Tibial artery (tissue), 4 donors: Measurements from ENCODE around the gene HSPA14.

Source experiments
- DNase-seq, 2 donors: peaks; one replicate each; pipeline ENCODE4 v3.0.0-alpha.2; 2019
- H3K27ac ChIP-seq, 2 donors: fragments of 200-600 bp; sonication (generic) in 1 of 2; 1 replicate in 1 of 2; 2 replicates in 1 of 2; pipeline ENCODE4 v1.5.1; 2018 to 2019; ENCODE audit warnings: mild to moderate bottlenecking in 1 of 2
- H3K27me3 ChIP-seq, 2 donors: fragments of 200-600 bp; sonication (generic) in 1 of 2; one replicate each; pipeline versions ENCODE4 v1.5.1 to v1.6.0; 2016 to 2019
- H3K36me3 ChIP-seq, 3 donors: fragments of 200-600 bp; sonication (generic) in 2 of 3; one replicate each; pipeline ENCODE4 v1.5.1; 2016 to 2019; ENCODE audit warnings: mild to moderate bottlenecking in 2 of 3
- H3K4me1 ChIP-seq, 4 donors: fragments of 200-600 bp; sonication (generic) in 2 of 4; 1 replicate in 3 of 4; 2 replicates in 1 of 4; pipeline ENCODE4 v1.5.1; 2016 to 2019
- H3K4me3 ChIP-seq, 2 donors: fragments of 200-600 bp; sonication (generic) in 1 of 2; 1 replicate in 1 of 2; 2 replicates in 1 of 2; pipeline ENCODE4 v1.5.1; 2018 to 2019; ENCODE audit warnings: mild to moderate bottlenecking in 2 of 2
- H3K9me3 ChIP-seq, 3 donors: fragments of 200-600 bp; sonication (generic) in 1 of 3; one replicate each; pipeline ENCODE4 v1.5.1; 2016 to 2019
- intact Hi-C: fragments of 100-400 bp; cut with DNase I; formaldehyde crosslinking; loops from one replicate; pipeline ENCODE4 v1.15.0; 2023; ENCODE audit warnings: low total_unique reads
- TF ChIP-seq, protein P1 (sequence below), 2 experiments: fragments of 200-600 bp in 1 of 2; fragments of 450-650 bp in 1 of 2; IDR thresholded peaks; one replicate each; pipeline ENCODE4 v1.5.1; 2017 to 2019; ENCODE audit warnings: antibody characterized with exemption in 2 of 2, mild to moderate bottlenecking in 1 of 2, moderate library complexity in 1 of 2

The HSPA14 gene

DNA sequence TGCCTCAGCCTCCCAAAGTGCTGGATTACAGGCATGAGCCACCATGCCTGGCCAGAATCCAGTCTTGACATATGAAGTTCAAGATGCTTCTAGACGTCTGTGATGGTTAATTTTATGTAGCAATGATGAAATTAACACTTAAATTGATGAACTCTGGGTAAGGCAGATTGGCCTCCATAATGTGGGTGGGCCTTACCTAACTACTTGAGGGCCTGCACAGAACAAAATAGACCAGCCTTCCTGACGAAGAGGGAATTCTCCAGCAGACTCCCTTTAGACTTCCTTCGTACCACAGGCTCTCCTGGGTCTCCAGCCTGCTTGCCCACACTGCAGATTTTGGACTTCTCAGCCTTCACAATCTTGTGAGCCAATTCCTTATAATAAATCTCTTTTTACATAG lies 5.0 kb upstream of the HSPA14 start:
- peaks cover 0 to 6% (median 0%) of the 10 kb centered on the region in 3 donors for H3K36me3 ChIP-seq
- H3K27ac ChIP-seq = no peak overlapping the region
- no peaks in the 10 kb centered on the region for H3K9me3 ChIP-seq
- TF ChIP-seq, protein P1, sequence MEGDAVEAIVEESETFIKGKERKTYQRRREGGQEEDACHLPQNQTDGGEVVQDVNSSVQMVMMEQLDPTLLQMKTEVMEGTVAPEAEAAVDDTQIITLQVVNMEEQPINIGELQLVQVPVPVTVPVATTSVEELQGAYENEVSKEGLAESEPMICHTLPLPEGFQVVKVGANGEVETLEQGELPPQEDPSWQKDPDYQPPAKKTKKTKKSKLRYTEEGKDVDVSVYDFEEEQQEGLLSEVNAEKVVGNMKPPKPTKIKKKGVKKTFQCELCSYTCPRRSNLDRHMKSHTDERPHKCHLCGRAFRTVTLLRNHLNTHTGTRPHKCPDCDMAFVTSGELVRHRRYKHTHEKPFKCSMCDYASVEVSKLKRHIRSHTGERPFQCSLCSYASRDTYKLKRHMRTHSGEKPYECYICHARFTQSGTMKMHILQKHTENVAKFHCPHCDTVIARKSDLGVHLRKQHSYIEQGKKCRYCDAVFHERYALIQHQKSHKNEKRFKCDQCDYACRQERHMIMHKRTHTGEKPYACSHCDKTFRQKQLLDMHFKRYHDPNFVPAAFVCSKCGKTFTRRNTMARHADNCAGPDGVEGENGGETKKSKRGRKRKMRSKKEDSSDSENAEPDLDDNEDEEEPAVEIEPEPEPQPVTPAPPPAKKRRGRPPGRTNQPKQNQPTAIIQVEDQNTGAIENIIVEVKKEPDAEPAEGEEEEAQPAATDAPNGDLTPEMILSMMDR (IDR thresholded peaks at IDR 0.05) = no peak
- DNase-seq = no peak
- peaks cover 0 to 11% (median 10%) of the 10 kb centered on the region in 4 donors for H3K4me1 ChIP-seq
- intact Hi-C loops = no loop called here
- no peak overlapping the region for H3K4me3 ChIP-seq
- no peaks in the 10 kb centered on the region for H3K27me3 ChIP-seq

DNA sequence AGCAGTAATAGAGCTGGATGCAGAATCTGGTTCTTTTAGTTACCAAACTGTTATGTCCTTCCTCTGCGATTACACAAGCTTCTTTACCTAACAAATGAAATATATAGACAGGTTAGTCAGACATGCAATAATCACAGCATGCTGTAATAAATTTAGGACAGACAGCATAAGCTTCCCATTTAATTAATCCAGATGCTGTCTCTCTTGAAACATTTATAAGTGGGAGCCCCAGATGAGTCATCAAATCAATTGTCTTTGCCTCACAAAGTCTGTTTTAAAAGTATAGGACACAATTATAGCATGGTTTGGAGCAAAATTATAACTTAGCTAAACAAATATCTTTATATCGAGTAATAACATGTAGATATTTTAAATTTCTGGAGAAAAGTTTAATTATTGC lies 1.9 kb upstream of the HSPA14 start:
- no peak for DNase-seq
- H3K4me3 ChIP-seq = no peak overlapping the region
- no peaks in the 10 kb centered on the region for H3K9me3 ChIP-seq
- peaks cover 3 to 7% (median 4%) of the 10 kb centered on the region in 3 donors for H3K36me3 ChIP-seq
- H3K27ac ChIP-seq = peak overlapping the region in 1 of 2 donors; percentile 97
- H3K4me1 ChIP-seq = peaks cover 0 to 24% (median 17%) of the 10 kb centered on the region in 4 donors
- intact Hi-C loops = loop anchor here (5.0 kb wide), 1 partner anchor 41 kb away; the partner anchor contains the start of gene SUV39H2
- TF ChIP-seq, protein P1 (IDR thresholded peaks at IDR 0.05) = no peak
- H3K27me3 ChIP-seq = no peaks in the 10 kb centered on the region

DNA sequence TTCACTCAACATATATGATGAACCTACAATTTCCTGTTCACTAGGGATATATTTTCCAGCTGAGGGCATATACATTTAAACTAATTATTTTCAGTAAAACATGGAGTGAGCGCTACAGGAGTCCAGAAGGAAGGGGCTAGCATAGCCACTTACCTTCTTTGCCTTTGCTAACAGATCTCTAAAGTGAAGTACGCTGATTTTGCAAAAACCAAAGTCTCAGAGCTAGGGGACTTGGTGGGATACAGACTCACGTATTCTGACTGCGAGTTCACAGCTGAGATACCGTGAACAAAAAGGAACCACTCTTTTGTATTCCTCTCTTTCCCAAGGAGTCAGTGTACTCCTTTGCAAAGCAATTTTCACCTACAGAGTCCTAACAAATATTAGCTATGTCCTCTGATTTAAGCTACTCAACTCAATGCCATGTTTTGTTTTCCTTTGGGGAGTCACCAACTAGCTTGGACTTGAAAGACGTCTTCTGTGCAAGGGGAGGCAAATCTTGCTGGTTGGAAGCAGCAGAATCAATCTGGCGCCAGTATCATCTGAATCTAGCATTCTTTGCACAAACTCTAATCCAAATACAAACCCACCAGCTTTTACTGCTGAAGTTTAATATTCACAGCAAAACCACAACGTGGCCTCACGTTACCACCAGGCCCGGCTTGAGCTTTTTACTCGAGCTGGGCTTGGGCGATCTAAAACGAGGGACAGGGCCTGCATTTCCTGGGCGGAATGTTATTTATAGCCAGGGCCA lies 926 bp upstream of the HSPA14 start:
- peak overlapping the region; percentile 92 to 94 for H3K4me3 ChIP-seq
- no peaks in the 10 kb centered on the region for H3K9me3 ChIP-seq
- TF ChIP-seq, protein P1 (IDR thresholded peaks at IDR 0.05) = no peak
- intact Hi-C loops = loop anchor here (5.0 kb wide), 1 partner anchor 40 kb away; the partner anchor contains the start of gene SUV39H2
- H3K4me1 ChIP-seq = peaks cover 0 to 24% (median 17%) of the 10 kb centered on the region in 4 donors
- H3K36me3 ChIP-seq = peaks cover 13 to 17% (median 14%) of the 10 kb centered on the region in 3 donors
- DNase-seq = no peak
- no peaks in the 10 kb centered on the region for H3K27me3 ChIP-seq
- peak overlapping the region; percentile 89 to 97 for H3K27ac ChIP-seq

DNA sequence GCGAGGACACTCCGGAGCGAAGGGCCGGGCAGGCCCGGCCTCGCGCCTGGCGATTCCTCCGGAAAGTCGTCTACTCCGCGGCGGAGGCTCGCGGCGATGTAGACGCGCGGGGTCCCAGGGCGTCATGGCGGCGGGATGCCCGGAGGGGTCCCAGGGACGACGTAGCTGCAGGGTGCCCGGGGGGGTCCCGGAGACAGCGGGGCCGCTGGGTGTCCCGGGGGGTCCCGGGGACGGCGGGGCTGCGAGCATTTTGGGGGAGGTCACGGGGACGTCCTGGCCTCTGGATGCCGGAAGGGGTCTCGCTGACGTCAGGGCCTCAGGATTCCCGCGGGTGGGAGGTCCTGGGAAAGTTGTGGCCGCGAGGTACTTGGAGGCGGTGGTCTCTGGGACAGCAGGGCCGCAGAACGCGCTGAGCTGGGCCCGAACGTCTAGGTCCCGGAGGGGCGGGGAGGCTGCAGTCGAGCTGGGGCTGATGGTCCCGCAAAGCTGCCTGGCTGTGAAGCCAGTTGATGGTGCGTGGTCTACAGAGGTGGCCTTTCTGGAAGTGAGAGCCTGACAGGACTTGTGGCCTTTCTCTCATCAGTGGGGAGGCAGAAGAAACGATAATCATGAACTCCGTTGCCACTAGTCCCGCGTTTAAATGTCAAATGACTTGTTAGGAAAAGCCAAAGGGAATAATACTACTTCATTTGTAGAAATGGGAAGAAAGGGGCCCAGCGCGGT lies 637 bp downstream of the HSPA14 start:
- peaks cover 27 to 30% (median 28%) of the 10 kb centered on the region in 3 donors for H3K36me3 ChIP-seq
- peak overlapping the region; percentile 92 to 94 for H3K4me3 ChIP-seq
- no peaks in the 10 kb centered on the region for H3K27me3 ChIP-seq
- TF ChIP-seq, protein P1 (IDR thresholded peaks at IDR 0.05) = no peak
- intact Hi-C loops = loop anchor here (5.0 kb wide), 1 partner anchor 39 kb away; the partner anchor contains the start of gene SUV39H2
- DNase-seq = peak; percentile 22 to 70
- peaks cover 0 to 24% (median 17%) of the 10 kb centered on the region in 4 donors for H3K4me1 ChIP-seq
- H3K9me3 ChIP-seq = no peaks in the 10 kb centered on the region
- H3K27ac ChIP-seq = peak overlapping the region; percentile 89 to 97

DNA sequence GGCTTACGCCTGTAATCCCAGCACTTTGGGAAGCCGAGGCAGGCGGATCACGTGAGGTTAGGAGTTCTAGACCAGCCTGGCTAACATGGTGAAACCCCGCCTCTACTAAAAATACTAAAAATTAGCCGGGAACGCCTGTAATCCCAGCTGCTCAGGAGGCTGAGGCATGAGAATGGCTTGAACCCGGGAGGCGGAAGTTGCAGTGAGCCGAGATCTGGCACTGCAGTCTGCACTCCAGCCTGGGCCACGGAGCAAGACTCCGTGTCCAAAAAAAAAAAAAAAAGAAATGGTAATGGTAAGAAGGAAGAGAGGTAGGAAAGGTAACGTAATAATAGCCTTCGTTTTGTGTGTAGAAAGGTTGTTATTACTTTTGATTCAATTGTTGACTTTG lies 1.2 kb downstream of the HSPA14 start:
- no peaks in the 10 kb centered on the region for H3K9me3 ChIP-seq
- TF ChIP-seq, protein P1 (IDR thresholded peaks at IDR 0.05) = no peak
- intact Hi-C loops = loop anchor here (5.0 kb wide), 1 partner anchor 38 kb away; the partner anchor contains the start of gene SUV39H2
- peak overlapping the region; percentile 89 to 97 for H3K27ac ChIP-seq
- H3K4me3 ChIP-seq = peak overlapping the region; percentile 92 to 94
- no peak for DNase-seq
- peaks cover 30 to 34% (median 32%) of the 10 kb centered on the region in 3 donors for H3K36me3 ChIP-seq
- peaks cover 0 to 24% (median 17%) of the 10 kb centered on the region in 4 donors for H3K4me1 ChIP-seq
- no peaks in the 10 kb centered on the region for H3K27me3 ChIP-seq
